Measurements from ENCODE around the gene SCGB3A2. TPM values are rescaled to one million over a fixed set of nuclear protein-coding genes. Genes with fewer than 3 reads are reported as not detected.

The SCGB3A2 gene
- total and polyA plus RNA-seq, 2 donors (not counting 3 experiments of a cell fraction or from before 2014, with no cell fraction given), result not detected

GRCh38 chr5:147856801-147857200, 21.7 kb upstream of the SCGB3A2 start:
- Histone ChIP-seq H3K9me3 (replicated peaks; ENCODE audit: control insufficient read depth, insufficient read depth, low read length) (no peaks in the 10 kb centered on the region), H3K4me1 (ENCODE audit: control insufficient read depth, extremely low read depth, insufficient read depth, low read length) (no peaks in the 10 kb centered on the region), H4K20me1 (replicated peaks; ENCODE audit: control insufficient read depth, extremely low read depth, insufficient read depth, low read length) (no peaks in the 10 kb centered on the region), H3K27me3 (ENCODE audit: control insufficient read depth in 2 of 2, insufficient read depth in 2 of 2, low read length in 2 of 2) (no peaks in the 10 kb centered on the region), H2AFZ (ENCODE audit: low read depth, low read length) (no peak overlapping the region), H3K9ac (replicated peaks; ENCODE audit: extremely low read depth, insufficient read depth, low read length) (no peak overlapping the region), H3K27ac (ENCODE audit: insufficient read depth, low read depth, low read length) (no peak overlapping the region), H3K79me2 (ENCODE audit: control insufficient read depth, insufficient read depth, low read length) (no peaks in the 10 kb centered on the region), H3K9me1 (replicated peaks; ENCODE audit: control insufficient read depth, extremely low read depth, insufficient read depth, low read length) (no peaks in the 10 kb centered on the region), H3K4me2 (ENCODE audit: insufficient read depth, low read length) (no peak overlapping the region), H3K36me3 (ENCODE audit: control insufficient read depth in 2 of 2, extremely low read depth in 1 of 2, insufficient read depth in 2 of 2, low read length in 2 of 2) (no peaks in the 10 kb centered on the region), H3K4me3 (replicated peaks in 1 of 3; ENCODE audit: insufficient read depth in 1 of 3, low read depth in 1 of 3, low read length in 3 of 3) (no peak overlapping the region)
- intact Hi-C loops (cut with micrococcal nuclease), result loop anchor here (1.0 to 10.0 kb wide), 4 partner anchors 30 to 874 kb away; no protein-coding TSS in a partner anchor
- dilution Hi-C loops (cut with MboI; ENCODE audit: extremely low pct_ligation_motif_present, low sequenced_read_pairs), result no loop called here
- ChIA-PET CTCF (interaction anchor here (1.1 to 12.6 kb wide), 8 partner anchors 15 to 874 kb away, joined by 3 to 170 read pairs (median 10); no protein-coding TSS in a partner anchor), POLR2A (no interaction called here)
- TF ChIP-seq POLR2AphosphoS5 (IDR thresholded peaks at IDR 0.05; ENCODE audit: insufficient read depth, low read depth, low read length) (no peak), CTCF (IDR thresholded peaks at IDR 0.05; ENCODE audit: extremely low read depth in 1 of 2, insufficient read depth in 1 of 2, low read depth in 1 of 2, low read length in 2 of 2) (no peak), EZH2 (IDR thresholded peaks at IDR 0.05; ENCODE audit: borderline replicate concordance, low read depth, low read length, severe bottlenecking) (no peak), POLR2A (IDR thresholded peaks at IDR 0.05; ENCODE audit: low read depth, low read length) (no peak), MAX (IDR thresholded peaks at IDR 0.05; ENCODE audit: insufficient read depth, insufficient read length) (no peak), FOS (IDR thresholded peaks at IDR 0.05; ENCODE audit: borderline replicate concordance, insufficient read depth, low read length) (no peak), MYC (IDR thresholded peaks at IDR 0.05; ENCODE audit: low read depth, low read length) (no peak), JUN (IDR thresholded peaks at IDR 0.05; ENCODE audit: borderline replicate concordance, insufficient read depth, insufficient read length, low read depth) (no peak), GATA2 (IDR thresholded peaks at IDR 0.05; ENCODE audit: insufficient read depth, insufficient read length, low read depth, low read length) (no peak)
- no TSS peak for BruUV-seq (replicated peaks)
- DNase-seq (ENCODE audit: low read depth, low spot score) (no peak), FAIRE-seq (no peak)
